ENCODE results near the gene CEP112. TPM values are rescaled to one million over a fixed set of nuclear protein-coding genes. Genes with fewer than 3 reads are reported as not detected.
A peak's percentile ranks its signal among the peaks of the same experiment; 100 is the strongest.
"Not testable (repeated sequence)": the region's sequence is repeated elsewhere in the genome, so short reads cannot be mapped to it uniquely, and the experiment has no call there.

The CEP112 gene
- total and polyA plus RNA-seq, 2 donors (not counting 1 experiment from before 2014, with no cell fraction given), result 5.4 to 6.4 TPM

- no peaks in the 10 kb centered on the region for H3K79me2 ChIP-seq (ENCODE audit: control insufficient read depth, insufficient read depth, low read length)
- H2AFZ ChIP-seq (ENCODE audit: low read length), result no peak overlapping the region
- H3K27me3 ChIP-seq (ENCODE audit: control insufficient read depth, insufficient read depth, low read length), result no peaks in the 10 kb centered on the region
- TF ChIP-seq EZH2 (IDR thresholded peaks at IDR 0.05; ENCODE audit: low read length, missing control alignments) (no peak), CTCF (conservative IDR thresholded peaks at IDR 0.05 in 1 of 2, IDR thresholded peaks at IDR 0.05 in 1 of 2; ENCODE audit: low read depth in 1 of 2, low read length in 2 of 2) (no peak)
- H3K4me1 ChIP-seq (ENCODE audit: control insufficient read depth, extremely low read depth, insufficient read depth, low read length), result no peaks in the 10 kb centered on the region
- no peak overlapping the region for H3K9ac ChIP-seq (ENCODE audit: insufficient read depth, low read length)
- no peaks in the 10 kb centered on the region for H4K20me1 ChIP-seq (ENCODE audit: control insufficient read depth, extremely low read depth, insufficient read depth, low read length)
- H3K4me2 ChIP-seq (ENCODE audit: extremely low read depth, insufficient read depth, low read length), result no peak overlapping the region
- no peak overlapping the region for H3K4me3 ChIP-seq (replicated peaks in 1 of 4; ENCODE audit: control extremely low read depth in 1 of 4, insufficient read depth in 1 of 4, low read depth in 3 of 4, low read length in 4 of 4)
- DNase-seq (ENCODE audit: low read depth in 2 of 2), result no peak
- H3K27ac ChIP-seq (ENCODE audit: insufficient read depth, low read length), result no peak overlapping the region
- H3K36me3 ChIP-seq (ENCODE audit: control insufficient read depth, insufficient read depth, low read length), result no peaks in the 10 kb centered on the region
- no peaks in the 10 kb centered on the region for H3K9me3 ChIP-seq (ENCODE audit: control insufficient read depth, insufficient read depth, low read depth, low read length)
Observed at GRCh38 chr17:65737451-65737850, 454.5 kb downstream of the CEP112 start.

- no peaks in the 10 kb centered on the region for H3K79me2 ChIP-seq (ENCODE audit: control insufficient read depth, insufficient read depth, low read length)
- H3K27ac ChIP-seq (ENCODE audit: insufficient read depth, low read length), result no peak overlapping the region
- no peaks in the 10 kb centered on the region for H3K27me3 ChIP-seq (ENCODE audit: control insufficient read depth, insufficient read depth, low read length)
- H3K4me1 ChIP-seq (ENCODE audit: control insufficient read depth, extremely low read depth, insufficient read depth, low read length), result no peaks in the 10 kb centered on the region
- no peak overlapping the region for H2AFZ ChIP-seq (ENCODE audit: low read length)
- no peak overlapping the region for H3K4me2 ChIP-seq (ENCODE audit: extremely low read depth, insufficient read depth, low read length)
- no peak overlapping the region for H3K4me3 ChIP-seq (replicated peaks in 1 of 4; ENCODE audit: control extremely low read depth in 1 of 4, insufficient read depth in 1 of 4, low read depth in 3 of 4, low read length in 4 of 4)
- H3K9me3 ChIP-seq (ENCODE audit: control insufficient read depth, insufficient read depth, low read depth, low read length), result no peaks in the 10 kb centered on the region
- no peak for DNase-seq (ENCODE audit: low read depth in 2 of 2)
- H3K9ac ChIP-seq (ENCODE audit: insufficient read depth, low read length), result no peak overlapping the region
- H3K36me3 ChIP-seq (ENCODE audit: control insufficient read depth, insufficient read depth, low read length), result no peaks in the 10 kb centered on the region
- H4K20me1 ChIP-seq (ENCODE audit: control insufficient read depth, extremely low read depth, insufficient read depth, low read length), result no peaks in the 10 kb centered on the region
- TF ChIP-seq CTCF (conservative IDR thresholded peaks at IDR 0.05 in 1 of 2, IDR thresholded peaks at IDR 0.05 in 1 of 2; ENCODE audit: low read depth in 1 of 2, low read length in 2 of 2) (no peak), EZH2 (IDR thresholded peaks at IDR 0.05; ENCODE audit: low read length, missing control alignments) (no peak)
Observed at GRCh38 chr17:65733314-65733713, 458.6 kb downstream of the CEP112 start.

- peak in 1 of 2 donors; percentile 9 for DNase-seq (ENCODE audit: low read depth in 2 of 2)
- H4K20me1 ChIP-seq (ENCODE audit: control insufficient read depth, extremely low read depth, insufficient read depth, low read length), result not testable (repeated sequence)
Observed at GRCh38 chr17:65732667-65733066, 459.3 kb downstream of the CEP112 start.

More at GRCh38 chr17:65732667-65733066, 459.3 kb downstream of the CEP112 start:
- H3K4me2 ChIP-seq (ENCODE audit: extremely low read depth, insufficient read depth, low read length); H2AFZ ChIP-seq (ENCODE audit: low read length); H3K27ac ChIP-seq (ENCODE audit: insufficient read depth, low read length); H3K9ac ChIP-seq (ENCODE audit: insufficient read depth, low read length); H3K36me3 ChIP-seq (ENCODE audit: control insufficient read depth, insufficient read depth, low read length); H3K27me3 ChIP-seq (ENCODE audit: control insufficient read depth, insufficient read depth, low read length); H3K79me2 ChIP-seq (ENCODE audit: control insufficient read depth, insufficient read depth, low read length); H3K4me3 ChIP-seq (replicated peaks in 1 of 4; ENCODE audit: control extremely low read depth in 1 of 4, insufficient read depth in 1 of 4, low read depth in 3 of 4, low read length in 4 of 4); H3K9me3 ChIP-seq (ENCODE audit: control insufficient read depth, insufficient read depth, low read depth, low read length); H3K4me1 ChIP-seq (ENCODE audit: control insufficient read depth, extremely low read depth, insufficient read depth, low read length): not testable (repeated sequence)

Measured in fibroblast of lung (primary cell).